HG03135 (cell line): ENCODE measurements around the gene CATSPERD.
A peak's percentile ranks its signal among the peaks of the same experiment; 100 is the strongest.

Experiments
- ATAC-seq: cut with Tn5 transposase; IDR thresholded peaks from one replicate; pipeline ENCODE4 v1.9.1; 2021; ENCODE audit warnings: mild to moderate bottlenecking, moderate library complexity; ENCODE audit not compliant: unreplicated experiment

CATSPERD gene, protein sequence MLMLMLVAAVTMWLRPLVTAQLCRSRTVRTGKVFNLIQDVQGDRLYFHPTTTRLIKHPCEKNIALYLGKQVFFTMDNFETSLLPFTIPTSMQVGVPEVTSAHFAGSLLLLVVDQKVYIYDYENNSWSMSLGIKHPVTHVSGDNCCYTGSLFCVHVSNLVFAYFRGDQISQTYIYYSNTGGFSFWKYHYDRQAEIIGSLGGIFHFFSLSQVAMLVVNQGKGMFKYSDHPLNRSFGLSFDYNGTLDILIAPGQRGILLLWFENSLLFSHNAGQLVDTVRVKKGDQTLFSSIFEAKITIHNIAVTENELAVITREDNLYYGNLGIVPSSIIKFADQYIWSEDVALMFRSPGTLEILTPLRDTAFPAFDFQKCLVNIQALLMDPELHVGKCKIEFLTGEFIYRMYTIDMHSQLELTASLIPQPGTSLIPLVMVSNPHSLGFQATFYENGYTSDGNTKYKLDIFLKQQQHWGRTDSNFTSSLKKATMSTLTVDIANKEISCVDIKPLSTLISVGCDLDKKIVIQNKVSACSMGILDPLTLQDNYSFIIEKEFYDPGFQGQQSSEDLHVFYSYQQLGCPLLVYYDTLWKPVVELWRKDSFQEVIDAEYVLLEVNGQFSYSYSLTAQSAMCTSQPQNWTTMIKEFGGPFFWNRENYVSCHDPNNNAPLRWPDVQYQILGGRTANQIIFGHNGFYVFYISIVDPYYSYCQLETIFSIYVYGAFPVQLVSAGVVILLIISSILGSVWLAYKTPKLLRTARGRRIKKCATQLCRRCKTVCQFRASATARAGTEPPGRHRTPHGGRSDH

DNA sequence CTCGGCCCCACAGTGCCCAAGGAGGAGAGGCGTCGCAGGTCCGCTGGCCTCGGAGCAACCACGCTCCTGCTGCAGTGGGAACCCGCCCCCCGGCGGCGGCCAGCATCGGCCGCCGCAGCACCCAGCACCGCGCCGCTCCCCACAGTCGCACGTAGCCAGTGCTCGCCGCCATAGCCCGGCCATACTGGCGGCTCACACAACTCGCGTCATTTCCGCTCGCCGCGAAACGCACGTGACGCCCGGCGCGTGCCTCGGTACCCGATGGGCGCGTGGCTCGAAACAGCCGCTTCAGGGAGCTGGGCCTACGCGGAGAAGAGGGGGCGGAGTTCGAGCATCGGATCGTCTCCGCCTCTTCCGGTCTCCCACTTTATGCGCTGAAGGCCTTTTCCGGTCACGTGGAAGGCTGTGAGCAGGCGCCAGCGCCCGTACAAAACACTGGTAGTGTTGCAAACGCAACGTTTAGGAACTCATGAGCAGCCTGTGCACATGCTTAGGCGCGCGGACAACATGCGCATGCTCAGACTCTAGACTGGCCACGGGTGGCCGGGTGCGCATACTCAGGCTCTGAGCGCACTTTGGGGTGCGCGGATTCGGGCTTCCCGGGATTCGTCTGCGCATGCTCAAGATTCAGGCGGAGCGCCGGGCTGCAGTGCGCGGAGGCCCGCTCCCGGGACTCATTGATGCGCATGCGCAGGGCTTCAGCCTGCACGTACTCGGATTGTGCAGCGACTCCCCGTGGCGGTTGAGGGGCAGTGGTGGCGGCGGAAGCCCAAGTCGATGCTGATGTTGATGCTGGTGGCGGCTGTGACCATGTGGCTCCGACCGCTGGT lies at the start of gene CATSPERD, which contains the start of gene LONP1:
TSS of gene CATSPERD (plus strand) at position 677 of the 830 bp plus-strand sequence. CDS start at position 778, 101 bp downstream.
TSS of gene LONP1 (minus strand) at position 186 of the 830 bp plus-strand sequence. CDS start at position 172, 14 bp downstream.
- ATAC-seq: peak; percentile 91

GRCh38 chr19:5671600-5671999 lies 48.8 kb upstream of the CATSPERD start:
- no peak for ATAC-seq

- ATAC-seq: no peak
Observed at GRCh38 chr19:5672708-5673459, 47.6 kb upstream of the CATSPERD start.

DNA sequence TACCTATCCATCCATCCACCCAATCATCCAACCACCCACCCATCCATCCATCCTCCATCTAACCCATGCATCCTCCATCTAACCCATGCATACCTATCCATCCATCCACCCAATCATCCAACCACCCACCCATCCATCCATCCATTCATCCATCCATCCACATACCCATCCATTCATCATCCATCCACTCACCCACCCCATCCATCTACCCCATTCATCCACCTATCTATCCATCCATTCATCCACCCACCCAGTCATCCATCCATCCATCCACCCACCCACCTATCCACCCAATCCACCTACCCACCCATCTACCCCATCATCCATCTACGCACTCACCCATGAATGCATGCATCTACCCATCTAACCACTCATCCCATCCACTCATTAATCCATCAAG lies 46.7 kb upstream of the CATSPERD start:
- ATAC-seq: no peak

- no peak for ATAC-seq
Observed at GRCh38 chr19:5674714-5675113, 45.7 kb upstream of the CATSPERD start.

GRCh38 chr19:5676105-5676771 lies 44.2 kb upstream of the CATSPERD start:
- ATAC-seq: no peak

DNA sequence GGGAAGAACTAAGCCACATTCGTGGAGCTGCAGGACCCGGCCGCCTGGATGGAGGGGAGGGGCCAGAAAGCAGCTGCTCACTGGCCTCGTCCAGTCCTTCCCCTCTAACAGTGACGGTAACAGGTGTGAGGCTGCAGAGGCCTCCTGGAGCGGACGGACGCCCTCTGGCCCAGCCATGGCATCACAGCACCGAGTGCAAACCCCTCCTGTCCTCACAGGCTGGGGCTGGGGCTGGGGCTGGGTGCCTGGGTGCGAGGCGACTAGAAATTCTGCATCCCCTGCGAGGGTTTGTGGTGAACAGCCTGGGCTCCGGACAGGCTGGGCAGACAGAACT lies 43.7 kb upstream of the CATSPERD start:
- no peak for ATAC-seq

DNA sequence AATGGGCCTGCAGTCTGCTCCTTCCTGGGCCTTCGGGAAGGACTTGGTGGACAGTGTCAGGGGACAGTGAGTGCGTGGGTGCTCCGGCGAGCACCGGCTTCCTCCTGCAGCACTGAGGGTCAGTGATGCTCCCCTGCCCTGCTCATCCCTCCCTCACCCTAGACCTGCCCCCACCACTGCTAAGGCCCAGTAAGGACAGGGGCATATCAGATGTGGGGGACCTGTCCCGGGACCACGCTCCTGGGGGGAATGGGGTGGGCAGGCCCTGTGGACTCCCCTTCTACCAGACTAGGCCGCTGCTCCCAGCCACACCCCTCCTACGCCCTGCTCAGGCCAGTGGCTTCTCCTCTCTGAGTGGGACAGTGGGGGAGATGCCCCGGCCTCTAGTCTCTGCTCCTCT lies 43.3 kb upstream of the CATSPERD start:
- ATAC-seq: no peak

GRCh38 chr19:5677580-5677979 lies 42.9 kb upstream of the CATSPERD start:
- no peak for ATAC-seq

GRCh38 chr19:5678071-5678718 lies 42.2 kb upstream of the CATSPERD start:
- no peak for ATAC-seq

- no peak for ATAC-seq
Observed at GRCh38 chr19:5679289-5680083, 41.0 kb upstream of the CATSPERD start.

GRCh38 chr19:5680084-5680436 lies 40.4 kb upstream of the CATSPERD start:
- ATAC-seq: no peak

- ATAC-seq: peak; percentile 88
Observed at GRCh38 chr19:5680437-5681368, 39.7 kb upstream of the CATSPERD start, which contains the start of the genes HSD11B1L and MICOS13. HSD11B1L (plus strand) TSS chr19:5681027; CDS start chr19:5684833, 3,806 bp downstream. MICOS13 (minus strand) TSS chr19:5680516; CDS start chr19:5680486, 30 bp downstream.

DNA sequence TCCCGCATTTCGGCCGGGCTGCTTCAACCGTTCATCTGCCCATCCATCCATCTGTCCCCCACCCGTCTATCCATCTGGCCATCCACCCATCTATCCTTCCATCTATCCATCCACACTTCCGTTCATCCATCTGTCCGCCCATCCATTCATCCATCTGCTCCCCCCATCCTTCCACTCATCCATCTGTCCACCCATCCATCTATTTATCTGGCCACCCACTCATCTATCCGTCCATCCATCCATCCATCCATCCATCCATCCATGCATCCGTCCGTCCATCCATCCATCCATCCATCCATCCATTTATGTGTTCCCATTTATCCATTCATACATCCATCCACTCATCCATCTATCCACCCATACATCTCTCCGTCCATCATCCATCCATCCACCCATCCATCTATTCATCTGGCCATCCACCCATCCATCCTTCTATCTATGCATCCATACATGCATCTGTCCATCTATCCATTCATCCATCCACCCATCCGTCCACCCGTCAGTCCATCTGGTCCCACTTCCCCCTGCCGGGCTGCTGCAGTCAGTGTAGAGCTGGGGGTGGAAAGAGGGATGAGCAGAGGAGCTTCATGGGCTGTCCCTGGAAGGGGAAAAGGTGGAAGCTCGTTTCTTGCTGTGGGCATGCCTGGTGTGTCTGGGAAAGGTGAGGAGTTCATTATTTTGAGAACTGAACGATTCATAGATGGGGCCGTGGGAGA lies 38.9 kb upstream of the CATSPERD start:
- no peak for ATAC-seq

- ATAC-seq: no peak
Observed at GRCh38 chr19:5682107-5682482, 38.3 kb upstream of the CATSPERD start.

- ATAC-seq: no peak
Observed at GRCh38 chr19:5683177-5683886, 37.1 kb upstream of the CATSPERD start.
